NCI-H526 treated with DMSO at 0.1 percent for 48 hours (cell line): ENCODE data around the gene FCSK.
"Not testable (repeated sequence)": the region's sequence is repeated elsewhere in the genome, so short reads cannot be mapped to it uniquely, and the experiment has no call there.

Experiments used
- DNase-seq: peaks from one replicate; lab custom pipeline; 2025; lab: John Stamatoyannopoulos, UW

The FCSK gene

GRCh38 chr16:70524399-70524825 lies 70.0 kb downstream of the FCSK start:
- DNase-seq = not testable (repeated sequence)

GRCh38 chr16:70526403-70526802 lies 72.0 kb downstream of the FCSK start:
- DNase-seq = no peak

GRCh38 chr16:70527315-70527996 lies 73.1 kb downstream of the FCSK start:
- no peak for DNase-seq

GRCh38 chr16:70529051-70529777 lies 74.8 kb downstream of the FCSK start:
- no peak for DNase-seq
